Medulla oblongata (tissue), 1 donor: ENCODE results near the gene BLVRA.
A peak's percentile ranks its signal among the peaks of the same experiment; 100 is the strongest.

Source experiments
- DNase-seq: peaks from one replicate; pipeline ENCODE4 v3.0.0-alpha.2; 2015; ENCODE audit errors: extremely low spot score

BLVRA gene

GRCh38 chr7:43750016-43750887, 8.2 kb upstream of the BLVRA start:
- DNase-seq = no peak

GRCh38 chr7:43752411-43752810, 6.1 kb upstream of the BLVRA start:
- no peak for DNase-seq

- no peak for DNase-seq
Measured at GRCh38 chr7:43753271-43753810, 5.1 kb upstream of the BLVRA start.

GRCh38 chr7:43753843-43754242, 4.6 kb upstream of the BLVRA start:
- no peak for DNase-seq

GRCh38 chr7:43754596-43754995, 3.9 kb upstream of the BLVRA start:
- DNase-seq = no peak

- DNase-seq = no peak
Measured at GRCh38 chr7:43756368-43757072, 2.0 kb upstream of the BLVRA start.

- DNase-seq = no peak
Measured at GRCh38 chr7:43757073-43757720, 1.3 kb upstream of the BLVRA start.

GRCh38 chr7:43758822-43759683, 573 bp downstream of the BLVRA start:
- peak; percentile 11 for DNase-seq

GRCh38 chr7:43760861-43761260, 2.4 kb downstream of the BLVRA start:
- DNase-seq = no peak

GRCh38 chr7:43761382-43761781, 2.9 kb downstream of the BLVRA start:
- DNase-seq = no peak

- DNase-seq = no peak
Measured at GRCh38 chr7:43761938-43762692, 3.6 kb downstream of the BLVRA start.

GRCh38 chr7:43763183-43763582, 4.7 kb downstream of the BLVRA start:
- DNase-seq = no peak

GRCh38 chr7:43764039-43764761, 5.7 kb downstream of the BLVRA start:
- no peak for DNase-seq

- DNase-seq = no peak
Measured at GRCh38 chr7:43764807-43765491, 6.5 kb downstream of the BLVRA start.

- DNase-seq = no peak
Measured at GRCh38 chr7:43766564-43766963, 8.1 kb downstream of the BLVRA start.

GRCh38 chr7:43767311-43767710, 8.8 kb downstream of the BLVRA start:
- no peak for DNase-seq

GRCh38 chr7:43768201-43768886, 9.9 kb downstream of the BLVRA start:
- DNase-seq = no peak

GRCh38 chr7:43768887-43769272, 10.4 kb downstream of the BLVRA start:
- no peak for DNase-seq

- DNase-seq = no peak
Measured at GRCh38 chr7:43769281-43769680, 10.8 kb downstream of the BLVRA start.
